Measurements from ENCODE around the gene TRIP12.
"Not testable (repeated sequence)": the region's sequence is repeated elsewhere in the genome, so short reads cannot be mapped to it uniquely, and the experiment has no call there.

Gene TRIP12

DNA sequence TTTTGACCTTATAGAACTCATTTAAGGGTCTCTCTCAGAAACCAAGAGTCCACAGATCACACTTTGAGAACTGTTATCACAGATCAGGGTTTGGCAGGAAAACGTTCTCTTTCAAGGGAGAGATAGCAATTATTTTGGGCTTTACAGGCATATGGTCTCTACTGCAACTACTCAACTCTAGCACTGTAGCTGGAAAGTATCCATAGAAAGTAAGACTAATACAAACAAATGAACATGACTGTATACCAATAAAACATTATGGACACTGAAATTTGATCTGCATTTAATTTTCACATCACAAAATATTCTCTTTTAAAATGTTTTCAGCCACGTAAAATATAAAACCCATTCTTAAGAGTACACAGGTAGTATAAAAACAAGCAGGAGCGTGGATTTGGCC, 100.5 kb downstream of the TRIP12 start:
- no peak for DNase-seq

DNA sequence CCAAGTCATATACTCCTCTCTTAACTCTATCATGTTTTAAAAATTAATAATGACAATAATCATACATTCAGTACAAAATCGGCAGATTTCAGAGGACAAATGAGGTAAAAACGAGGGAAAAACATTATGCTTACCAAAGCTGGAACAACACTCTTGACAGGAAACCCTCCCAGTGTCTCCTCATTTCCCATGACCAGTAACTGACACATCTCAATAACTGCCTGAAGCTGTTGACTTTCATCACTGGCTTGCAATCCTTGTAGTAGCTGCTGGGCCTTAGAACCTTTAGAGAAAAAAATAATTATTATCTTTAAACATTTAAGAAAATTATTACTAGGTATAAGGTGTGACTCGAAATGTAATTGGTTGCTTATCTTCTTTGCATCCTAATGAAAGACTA, 103.6 kb downstream of the TRIP12 start:
- no peak for DNase-seq

DNA sequence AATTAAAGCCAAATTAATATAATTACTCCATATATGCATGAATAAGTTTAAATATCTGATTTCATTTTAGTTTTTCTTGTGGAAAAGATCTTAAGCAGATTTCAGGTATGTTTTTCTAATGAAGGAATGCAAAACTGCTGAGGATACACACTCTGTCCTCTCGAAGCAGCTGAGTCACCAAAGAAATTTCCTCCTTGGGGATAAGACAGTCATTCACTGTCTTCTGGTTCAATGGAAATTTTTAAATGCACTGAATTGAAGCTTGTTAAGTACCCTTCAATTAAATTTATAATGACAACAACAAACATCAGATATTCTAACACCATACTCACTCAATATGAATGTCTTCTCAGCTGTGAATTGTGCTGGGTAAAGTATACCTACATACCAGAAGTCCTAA, 106.0 kb downstream of the TRIP12 start:
- no peak for DNase-seq

DNA sequence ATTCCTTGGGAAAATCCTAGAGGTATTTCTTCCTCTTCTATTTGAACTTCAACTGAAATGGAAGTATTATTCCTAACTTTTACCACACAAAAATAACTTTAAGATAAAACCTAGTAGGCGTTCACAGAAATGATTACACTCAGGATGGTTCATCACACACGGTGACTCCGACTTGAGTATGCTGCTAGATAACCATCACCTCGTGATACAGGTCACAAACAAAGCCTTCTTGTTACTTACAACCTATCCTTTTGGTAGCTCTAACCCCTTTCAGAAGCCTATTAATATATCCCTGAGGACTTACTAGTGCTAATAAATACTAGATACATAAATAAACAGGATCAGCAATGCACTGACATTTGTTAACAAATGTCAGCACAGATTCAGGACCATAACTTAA, 106.5 kb downstream of the TRIP12 start:
- no peak for DNase-seq

DNA sequence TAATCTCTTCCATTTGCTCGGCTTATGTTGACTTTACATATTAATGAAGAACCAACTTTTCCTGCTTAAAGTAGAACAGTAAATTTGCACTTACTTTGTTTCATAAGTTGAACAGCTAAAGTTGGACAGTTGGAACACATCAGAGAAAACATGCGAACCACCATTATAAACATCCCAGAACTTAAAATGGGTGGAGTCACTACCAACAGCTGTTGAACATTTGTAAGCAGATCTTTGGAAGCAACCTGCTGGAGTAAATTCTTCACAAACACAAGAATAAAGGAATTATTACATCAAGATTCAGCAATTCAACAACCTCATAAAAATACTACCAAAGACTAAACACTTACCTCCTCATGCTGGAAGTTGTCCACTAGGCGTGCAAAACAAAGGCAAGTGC, 111.0 kb downstream of the TRIP12 start:
- no peak for DNase-seq

DNA sequence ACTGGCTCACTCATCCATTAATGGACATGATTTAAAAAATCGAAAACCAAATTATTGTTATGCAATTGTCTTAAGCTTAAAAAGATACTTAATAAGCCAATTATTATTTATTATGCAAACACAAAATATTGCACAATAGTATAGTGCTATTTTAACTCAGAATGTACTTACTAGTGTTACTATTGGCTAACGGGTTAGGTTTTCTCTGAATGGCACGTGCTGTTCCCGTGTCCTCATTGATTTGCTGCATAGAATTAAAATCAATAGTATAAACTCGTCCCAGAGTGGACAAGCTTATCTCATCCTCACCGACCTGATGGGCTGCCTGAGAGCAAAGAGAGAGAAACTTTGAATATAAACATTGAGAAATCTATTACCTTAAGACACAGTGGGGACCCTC, 116.2 kb downstream of the TRIP12 start:
- DNase-seq, result no peak

DNA sequence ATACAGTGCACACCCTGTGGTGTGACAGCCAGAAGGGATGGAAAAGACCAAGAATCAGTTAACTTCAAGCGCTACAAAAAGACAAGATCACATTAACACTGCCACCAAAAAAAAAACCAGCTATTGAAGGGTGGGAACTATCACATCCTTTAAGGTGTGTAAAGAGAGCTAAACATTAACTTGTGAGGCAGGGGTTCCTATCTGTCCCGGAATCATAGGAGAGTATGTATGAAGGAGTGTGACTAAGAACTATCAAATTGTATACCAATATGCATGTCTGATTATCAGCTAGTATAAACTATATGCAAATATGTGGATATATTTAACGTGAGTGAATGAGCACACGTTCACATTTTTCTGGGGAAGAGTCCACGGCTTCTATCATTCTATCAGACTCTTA, 119.0 kb downstream of the TRIP12 start:
- no peak for DNase-seq

DNA sequence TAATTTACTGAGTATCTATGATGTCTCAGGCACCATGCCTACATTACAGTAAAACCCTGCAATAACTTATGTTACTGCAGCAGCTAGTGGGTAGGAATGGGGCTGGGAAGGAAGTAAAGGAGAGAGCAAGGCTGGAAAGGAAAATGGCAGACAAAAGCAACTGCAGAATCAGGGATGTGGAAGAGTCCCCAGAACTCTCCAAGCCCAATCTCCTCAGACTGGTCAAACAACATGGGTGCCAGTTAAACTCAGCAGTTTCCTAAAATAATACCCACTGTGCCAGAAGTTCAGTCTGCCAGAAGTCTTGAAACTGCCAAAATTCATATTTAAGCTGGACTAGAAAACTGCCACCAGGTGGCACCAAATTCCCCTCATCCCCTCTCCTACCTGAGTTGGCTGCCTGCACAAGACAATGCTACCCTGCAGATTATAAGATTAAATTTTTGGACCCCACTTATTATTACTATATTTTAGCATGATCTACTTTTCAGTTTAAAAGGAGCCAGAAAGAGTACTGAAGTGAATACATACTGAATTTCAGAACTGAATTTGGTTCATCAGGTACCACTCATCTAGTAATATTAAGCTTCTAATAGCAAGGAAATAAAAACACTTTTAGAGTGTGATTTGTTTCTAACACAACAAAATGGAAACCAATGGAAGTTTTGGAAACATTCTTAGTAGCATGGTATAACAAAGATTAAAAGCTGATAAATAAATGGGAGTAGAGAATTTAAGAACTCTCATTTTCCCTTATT, 120.6 kb downstream of the TRIP12 start:
- DNase-seq, result peak; percentile 55

DNA sequence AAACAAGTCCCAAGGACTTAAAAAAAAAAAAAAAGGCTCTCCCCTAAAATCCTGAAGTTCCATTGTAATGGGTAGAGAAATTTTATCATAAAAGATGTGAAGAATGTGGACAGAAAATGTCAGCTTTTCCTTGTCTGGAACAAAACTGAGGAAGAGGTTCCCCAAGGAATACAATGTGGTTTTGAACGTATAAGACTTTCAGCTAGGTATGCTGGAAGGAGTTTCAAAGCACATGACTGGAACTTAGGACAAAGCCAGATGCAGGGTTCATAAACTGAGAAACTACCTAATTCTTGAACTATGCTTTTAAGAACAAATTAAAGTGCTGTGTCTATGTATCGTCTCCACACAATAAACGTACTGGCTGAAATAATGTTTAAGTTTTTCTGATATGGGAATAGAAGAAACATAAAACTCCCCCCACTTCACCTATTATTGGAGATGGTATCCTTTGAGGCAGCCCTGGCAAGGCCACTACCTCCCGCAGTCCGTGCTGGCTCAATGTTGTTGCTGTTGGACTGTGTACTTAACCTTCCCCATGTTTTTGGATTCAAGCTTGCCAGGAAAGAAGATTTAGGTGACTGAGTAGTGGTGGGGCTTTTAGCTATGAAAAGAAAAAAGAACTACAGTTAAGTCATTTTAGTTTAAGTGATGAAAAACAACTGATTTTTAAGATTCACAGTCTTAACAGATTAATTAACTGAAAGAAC, 123.2 kb downstream of the TRIP12 start:
- DNase-seq, result no peak

DNA sequence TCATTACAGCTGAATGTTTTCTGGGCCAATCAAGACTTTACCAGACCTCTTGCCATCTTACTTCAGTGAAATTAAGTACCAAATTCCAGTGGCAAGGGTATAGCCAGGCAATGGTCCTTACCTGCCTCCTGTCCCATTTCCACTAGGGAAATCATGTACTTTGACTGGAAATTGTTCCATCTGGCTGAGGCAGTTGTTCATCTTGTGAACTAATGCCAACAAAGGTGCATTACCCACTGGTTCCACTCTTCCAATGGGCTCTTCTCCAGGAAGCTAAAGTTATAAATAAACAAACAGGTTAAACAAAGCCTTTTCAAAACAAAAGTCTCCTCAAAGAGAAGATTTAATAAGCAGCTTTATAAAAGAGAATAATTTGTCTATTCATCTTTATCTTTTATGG, 126.8 kb downstream of the TRIP12 start:
- DNase-seq, result no peak

DNA sequence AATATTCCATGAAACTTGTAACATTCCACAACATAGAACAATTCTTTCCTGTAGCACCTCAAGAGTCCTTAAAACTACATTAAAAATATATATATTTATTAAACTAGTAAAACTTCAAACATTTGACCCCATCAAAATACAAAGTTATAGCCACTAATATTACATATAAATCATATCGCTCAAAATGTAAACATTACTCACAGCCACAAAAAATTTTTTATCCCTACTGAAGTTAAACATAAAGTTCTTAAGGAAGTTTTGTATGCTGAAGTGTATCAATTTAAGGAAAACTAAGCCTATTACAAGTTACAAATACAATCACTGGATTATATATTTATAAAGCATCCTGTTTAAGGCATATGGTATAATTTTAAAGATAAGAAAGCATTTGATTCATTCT, 127.2 kb downstream of the TRIP12 start:
- DNase-seq, result no peak

DNA sequence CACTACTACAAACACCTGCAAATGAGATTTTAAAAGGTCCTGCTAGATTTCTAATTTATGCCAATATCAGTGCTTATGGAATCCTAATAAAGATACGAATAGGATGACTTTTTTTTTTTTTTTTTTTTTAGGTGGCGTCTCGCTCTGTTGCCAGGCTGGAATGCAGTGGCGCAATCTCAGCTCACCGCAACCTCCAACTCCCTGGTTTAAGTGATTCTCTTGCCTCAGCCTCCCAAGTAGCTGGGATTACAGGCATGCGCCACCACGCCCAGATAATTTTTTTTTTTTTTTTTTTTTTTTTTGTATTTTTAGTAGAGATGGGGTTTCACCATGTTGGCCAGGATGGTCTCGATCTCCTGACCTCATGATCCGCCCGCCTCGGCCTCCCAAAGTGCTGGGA, 135.5 kb downstream of the TRIP12 start:
- DNase-seq, result not testable (repeated sequence)

DNA sequence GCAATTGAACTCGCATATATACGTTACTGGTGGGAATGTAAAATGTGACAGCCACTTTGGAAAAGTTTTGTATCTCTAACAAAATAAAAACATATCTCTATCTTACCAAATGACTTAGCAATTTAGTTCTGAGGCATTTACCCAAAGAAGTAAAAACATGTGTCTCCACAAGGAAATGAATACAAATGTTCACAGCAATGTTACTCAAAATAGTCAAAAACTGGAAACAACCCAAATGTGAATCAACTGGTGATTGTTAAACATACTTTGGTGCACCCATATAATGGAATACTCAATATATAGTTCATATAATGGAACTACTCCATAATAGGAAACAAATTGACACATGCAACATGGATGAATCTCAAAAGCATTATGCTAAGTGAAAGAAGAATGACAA, 137.0 kb downstream of the TRIP12 start:
- DNase-seq, result no peak

DNA sequence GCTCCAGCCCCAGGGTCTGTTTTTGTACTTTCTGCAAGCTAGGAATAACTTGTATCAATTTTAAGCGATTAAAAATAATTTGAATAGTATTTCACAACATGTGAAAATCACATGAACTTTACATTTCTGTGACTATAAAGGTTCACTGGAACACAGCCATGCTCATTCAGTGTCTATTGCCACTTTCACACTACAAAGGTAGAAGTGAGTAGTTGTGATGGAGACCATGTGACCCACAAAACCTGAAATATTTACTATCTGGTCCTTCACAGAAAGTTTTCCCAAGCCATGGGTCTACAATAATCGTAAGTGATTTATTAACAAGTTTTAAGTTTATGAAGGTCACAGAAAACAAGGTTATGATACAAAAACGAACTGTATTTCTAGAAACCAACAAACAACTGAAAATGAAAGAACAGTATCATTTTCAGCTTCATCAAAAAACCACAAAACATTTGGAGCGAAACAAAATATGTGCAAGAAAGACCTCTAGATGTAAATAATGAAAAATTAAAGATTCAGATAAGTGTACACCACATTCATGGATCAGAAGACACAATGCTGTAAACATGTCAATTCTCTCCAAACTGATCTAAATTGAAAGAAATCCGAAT, 138.6 kb downstream of the TRIP12 start:
- no peak for DNase-seq

DNA sequence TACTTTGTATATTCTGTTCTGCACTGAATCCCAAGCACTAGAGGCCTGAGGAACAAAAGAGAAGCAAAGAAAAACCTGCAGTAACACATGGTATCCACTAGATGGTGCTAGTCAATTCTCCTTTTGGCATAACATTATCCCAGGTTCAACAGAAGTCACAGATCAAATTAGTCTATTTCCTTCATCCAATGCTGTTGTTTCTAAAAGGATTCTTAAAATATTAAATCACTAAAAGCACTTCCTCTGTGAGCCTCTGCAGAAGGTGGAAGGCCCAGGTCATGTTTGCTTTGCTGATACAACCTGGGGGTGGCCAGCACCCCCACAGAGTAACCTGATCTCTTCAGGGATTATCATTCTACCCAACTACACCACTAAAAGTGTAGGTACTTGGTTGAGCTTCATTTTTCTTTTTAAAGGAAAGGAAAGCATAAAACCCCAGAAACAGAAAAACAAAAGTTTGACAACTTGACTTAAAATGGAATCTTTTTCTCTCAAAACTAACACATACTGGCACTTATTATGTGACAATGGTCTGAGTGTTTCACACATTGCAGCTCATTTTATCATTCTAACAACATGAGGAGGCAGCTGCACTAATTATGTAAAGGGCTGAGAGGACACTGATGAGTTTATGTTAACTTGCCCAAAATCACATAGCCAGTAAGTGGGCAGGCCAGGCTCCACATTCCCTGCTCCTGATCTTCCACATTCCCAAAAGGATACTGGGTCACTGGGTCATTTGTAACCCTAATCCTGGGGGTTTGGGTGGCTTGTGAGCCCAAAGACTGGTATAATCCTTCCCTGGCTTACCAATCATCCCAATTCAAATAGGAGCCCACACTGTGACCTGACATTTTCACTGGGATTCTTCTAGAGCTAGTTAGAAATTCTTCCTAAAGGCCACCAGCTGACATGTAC, 140.7 kb downstream of the TRIP12 start:
- DNase-seq, result no peak

DNA sequence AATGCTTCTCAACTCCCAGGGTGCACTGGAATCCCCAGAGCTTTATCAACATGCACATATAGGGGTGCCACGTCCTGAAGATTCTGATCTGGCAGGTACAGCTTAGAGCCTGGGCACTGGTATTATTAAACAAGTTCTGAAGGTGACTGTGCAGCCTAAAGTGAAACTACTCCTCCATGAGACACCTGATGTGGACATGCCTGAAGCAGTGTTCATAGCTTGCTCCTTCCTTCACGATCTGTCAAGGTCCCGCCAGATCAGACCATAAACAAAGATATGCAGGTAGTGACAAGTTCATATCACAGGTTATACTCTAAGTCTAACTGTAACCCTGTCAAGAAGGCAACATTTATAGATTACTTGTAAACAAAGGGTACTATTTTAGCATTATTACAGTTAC, 142.2 kb downstream of the TRIP12 start:
- DNase-seq, result no peak

DNA sequence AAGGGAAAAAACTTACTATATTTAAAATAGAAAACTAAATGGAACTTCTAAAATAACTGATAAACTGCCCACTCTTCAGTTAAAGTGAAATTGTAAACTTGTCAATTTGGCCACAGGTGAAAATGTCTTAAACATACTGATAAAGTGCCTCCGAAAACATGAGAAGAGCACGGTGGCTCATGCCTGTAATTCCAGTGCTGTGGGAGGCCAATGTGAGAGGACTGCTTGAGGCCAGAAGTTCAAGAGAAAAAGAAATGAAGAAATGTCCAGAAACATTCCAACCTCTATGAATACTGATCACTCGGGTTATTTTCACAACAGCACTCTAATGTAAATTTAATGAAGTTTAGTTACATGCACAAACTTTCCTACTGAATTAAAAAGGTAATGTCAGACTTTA, 144.1 kb downstream of the TRIP12 start:
- DNase-seq, result no peak

DNA sequence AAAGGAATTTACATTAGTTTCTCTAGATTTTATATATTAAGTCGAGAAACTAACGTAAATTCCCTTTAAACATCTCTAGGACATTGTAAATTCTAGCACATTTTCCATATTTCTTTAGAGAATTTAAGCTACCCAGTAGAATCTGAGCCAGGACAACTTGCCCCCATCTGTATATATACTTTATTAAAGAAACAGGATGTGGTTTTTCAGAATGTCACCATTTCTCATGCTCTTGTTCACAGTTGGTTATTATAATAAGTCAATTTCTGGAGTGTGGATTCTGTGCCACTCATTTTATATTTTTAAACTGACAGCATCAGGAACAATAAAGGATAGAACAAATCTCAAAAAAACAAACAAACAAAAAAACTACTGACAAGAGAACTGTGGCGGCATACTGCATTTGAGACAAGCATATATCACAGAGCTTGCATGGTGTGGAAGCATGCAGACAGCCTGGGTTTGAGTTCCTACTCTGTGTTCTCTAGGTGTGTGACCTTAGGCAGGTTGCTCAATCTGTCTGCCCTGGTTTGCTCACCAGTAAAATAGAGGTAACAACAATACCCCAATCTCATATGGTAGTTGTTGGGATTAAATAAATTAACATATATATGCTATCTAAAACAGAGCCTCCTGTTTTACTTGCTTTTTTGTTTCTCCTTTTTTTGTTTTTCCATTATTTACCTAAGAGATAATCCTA, 146.0 kb downstream of the TRIP12 start:
- no peak for DNase-seq

DNA sequence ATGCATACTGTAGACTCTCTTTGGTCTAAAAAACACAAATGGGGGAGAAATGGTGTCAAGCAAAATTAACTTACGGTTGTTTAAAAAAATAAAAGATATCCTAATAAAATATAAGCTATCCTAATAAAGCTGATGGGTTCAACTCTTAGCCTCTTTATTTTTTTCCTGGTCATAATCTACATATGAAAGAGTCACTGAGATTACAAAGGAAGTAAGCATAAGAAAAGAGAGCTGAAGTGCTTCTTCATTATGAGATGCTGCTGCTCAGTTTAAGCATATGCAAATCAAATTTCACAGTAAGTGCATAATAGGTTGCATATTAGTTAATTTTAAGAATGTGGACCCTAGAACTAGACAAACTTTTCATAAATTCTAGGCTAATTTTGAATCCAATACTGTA, 147.6 kb downstream of the TRIP12 start:
- no peak for DNase-seq

DNA sequence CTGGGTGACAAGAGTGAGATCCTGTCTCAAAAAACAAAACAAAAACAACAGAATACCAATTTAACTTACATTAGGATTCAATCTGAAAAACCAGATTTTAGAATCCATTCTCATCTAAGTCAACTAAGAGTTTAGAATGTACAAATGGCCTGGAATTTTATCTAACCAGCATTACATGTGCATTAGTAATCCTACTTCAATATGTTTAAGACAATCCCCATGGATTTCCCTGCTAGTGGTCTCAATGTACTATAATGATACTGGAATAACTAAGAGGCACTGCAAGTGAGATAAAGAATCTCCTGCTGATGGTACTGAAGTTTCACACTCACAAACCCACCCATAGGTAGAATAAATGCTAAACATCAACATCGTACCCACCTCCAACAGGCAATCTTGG, 153.6 kb downstream of the TRIP12 start:
- no peak for DNase-seq

DNA sequence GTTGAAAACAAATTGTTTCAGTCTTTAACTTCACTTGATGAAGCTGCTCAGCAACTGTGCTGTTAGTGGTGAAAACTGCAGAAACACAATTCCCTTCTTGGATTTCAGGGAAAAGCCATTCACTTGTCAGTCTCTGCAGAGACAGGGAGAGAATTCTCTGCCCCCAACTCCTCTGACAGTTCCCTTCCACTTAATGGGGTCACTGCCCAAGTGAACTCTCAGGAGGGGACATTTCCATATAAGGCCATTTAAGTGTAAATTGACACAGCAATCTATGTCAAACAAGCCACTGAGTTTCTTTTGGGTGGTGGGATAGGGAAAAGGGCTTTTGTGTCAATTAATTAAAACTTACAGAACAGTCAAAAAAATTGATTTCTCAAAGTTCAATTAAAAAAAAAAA, 156.1 kb downstream of the TRIP12 start:
- no peak for DNase-seq

DNA sequence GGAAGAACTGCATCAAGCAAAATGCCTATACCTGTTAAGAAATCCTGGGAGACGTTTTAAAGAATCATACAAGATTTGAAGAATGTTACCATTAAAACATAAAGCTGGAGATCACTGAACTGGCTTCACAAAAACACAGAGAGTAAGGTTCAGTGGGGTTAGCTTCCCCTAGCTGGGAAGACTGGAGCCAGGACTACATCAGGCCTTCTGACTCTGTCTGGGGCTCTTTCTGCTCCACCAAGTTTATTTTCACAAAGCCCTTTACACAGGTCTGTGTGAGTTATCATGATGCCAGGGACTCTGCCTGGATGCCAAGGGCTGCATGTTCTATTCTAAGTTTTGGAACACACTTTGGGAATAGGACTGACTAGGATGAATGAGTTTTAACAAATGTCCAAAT, 160.1 kb downstream of the TRIP12 start:
- no peak for DNase-seq

DNA sequence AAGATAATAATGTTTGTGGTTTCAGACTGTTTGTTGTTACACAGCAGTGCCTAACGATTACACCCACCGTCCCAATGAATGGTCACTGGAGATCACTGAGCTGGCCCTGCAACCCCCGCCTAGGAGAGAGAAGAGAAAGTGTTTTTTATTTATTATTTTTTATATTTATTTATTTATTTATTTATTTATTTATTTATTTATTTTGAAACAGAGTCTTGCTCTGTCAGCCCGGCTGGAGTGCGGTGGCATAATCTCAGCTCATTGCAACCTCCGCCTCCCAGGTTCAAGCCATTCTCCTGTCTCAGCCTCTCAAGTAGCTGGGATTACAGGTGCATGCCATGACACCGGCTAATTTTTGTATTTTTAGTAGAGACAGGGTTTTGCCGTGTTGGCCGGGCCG, 164.3 kb downstream of the TRIP12 start:
- DNase-seq, result not testable (repeated sequence)

Data from T-helper 9 cell (primary cell).